Naive thymus-derived CD8-positive, alpha-beta T cell (primary cell): ENCODE measurements around the gene MAP3K9. TPM values are rescaled to one million over a fixed set of nuclear protein-coding genes. Genes with fewer than 3 reads are reported as not detected.
A peak's percentile ranks its signal among the peaks of the same experiment; 100 is the strongest.

Source experiments
- ATAC-seq, 2 donors: fragments of 150-1000 bp; cut with Tn5 transposase in 1 of 2; sonication (Bioruptor Pico), chemical (Tn5 transposase) in 1 of 2; 1 replicate in 1 of 2; 2 replicates in 1 of 2; pipeline ENCODE4 v1.10.0; 2021; ENCODE audit warnings: mild to moderate bottlenecking in 2 of 2, moderate library complexity in 2 of 2
- POLR2A ChIA-PET: fragments of 350-600 bp; sonication (Branson Sonifier 250); formaldehyde crosslinking; loops from one replicate; lab custom pipeline; 2021; ENCODE audit warnings: antibody characterized with exemption; lab: Charles Lee
- DNase-seq, 10 donors: peaks; one replicate each; pipeline versions ENCODE4 v3.0.0 to v3.0.0-alpha.2; 2020 to 2022
- H3K27ac Mint-ChIP-seq, 10 donors: one replicate each; pipeline ENCODE4 v1.8.0; 2020 to 2022; ENCODE audit warnings: mild to moderate bottlenecking in 10 of 10, mixed read lengths in 10 of 10, moderate library complexity in 4 of 10, inconsistent platforms in 1 of 10
- H3K27me3 Mint-ChIP-seq, 5 donors: one replicate each; pipeline ENCODE4 v1.8.0; 2021 to 2022; ENCODE audit warnings: mixed read lengths in 5 of 5
- H3K36me3 Mint-ChIP-seq, 3 donors: one replicate each; pipeline ENCODE4 v1.8.0; 2020 to 2022; ENCODE audit warnings: mixed read lengths in 3 of 3, mild to moderate bottlenecking in 2 of 3, inconsistent platforms in 1 of 3
- H3K4me1 Mint-ChIP-seq, 4 donors: one replicate each; pipeline ENCODE4 v1.8.0; 2021 to 2022; ENCODE audit warnings: mixed read lengths in 4 of 4
- H3K4me3 Mint-ChIP-seq, 10 donors: one replicate each; pipeline ENCODE4 v1.8.0; 2020 to 2022; ENCODE audit warnings: mild to moderate bottlenecking in 10 of 10, mixed read lengths in 10 of 10, moderate library complexity in 6 of 10, inconsistent platforms in 1 of 10
- H3K9me3 Mint-ChIP-seq, 9 donors: one replicate each; pipeline ENCODE4 v1.8.0; 2020 to 2022; ENCODE audit warnings: mixed read lengths in 9 of 9, mild to moderate bottlenecking in 3 of 9, inconsistent platforms in 1 of 9, moderate library complexity in 1 of 9
- polyA plus RNA-seq, 3 donors: library from polyadenylated mRNA; unstranded; fragments of 300-500 nt; fragmentation: Illumina TruSeq; gene quantifications; one replicate each; pipeline ENCODE4 v1.2.3, GENCODE V29; 2021
- total RNA-seq, 8 experiments: library from RNA in 2 of 8; stranded (reverse) in 2 of 8; gene quantifications; one replicate each; pipeline ENCODE4 v1.2.3 and lab custom pipeline; 2021 to 2026

Gene MAP3K9
- total and polyA plus RNA-seq, 5 experiments from 2014 or later, result 0.52 to 7.8 (median 3.6) TPM

DNA sequence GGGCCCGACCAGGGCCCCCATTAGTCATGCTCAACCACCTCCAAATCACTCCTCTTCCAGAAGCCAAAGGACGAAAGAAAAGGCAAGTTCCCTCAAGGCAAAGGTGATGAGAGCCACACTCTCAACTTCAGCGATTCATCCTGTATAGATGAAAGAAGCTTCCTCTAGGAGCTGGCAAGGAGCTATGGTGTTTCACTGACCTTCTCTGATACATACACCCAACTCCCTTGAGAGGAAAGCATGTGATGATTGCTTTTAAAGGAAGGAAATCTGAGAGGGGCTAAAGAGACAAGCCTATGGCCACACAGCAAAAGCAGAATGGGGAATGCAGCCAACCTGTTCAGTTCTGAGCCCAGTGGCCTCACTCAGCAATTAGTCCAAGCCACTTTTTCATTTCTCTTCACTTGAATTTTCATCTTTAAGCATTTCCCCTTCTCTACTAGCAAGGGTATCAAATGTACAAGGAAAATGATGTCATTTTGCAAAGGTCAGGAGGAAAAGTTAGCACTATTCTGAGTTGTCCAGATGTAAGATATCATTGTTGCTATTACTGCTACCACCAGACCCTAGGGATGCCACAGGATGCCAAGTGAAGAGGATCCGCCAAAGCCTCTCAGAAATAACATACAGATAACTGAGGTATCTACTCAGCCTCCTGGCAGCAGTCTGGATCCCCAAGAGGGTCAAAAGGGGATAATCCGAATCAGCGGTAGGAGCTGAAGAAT, 82.5 kb downstream of the MAP3K9 start:
- no peak for ATAC-seq
- no peak overlapping the region for H3K4me3 Mint-ChIP-seq
- no peaks in the 10 kb centered on the region for H3K27me3 Mint-ChIP-seq
- H3K36me3 Mint-ChIP-seq, result peaks cover 0 to 20% (median 13%) of the 10 kb centered on the region in 3 donors
- POLR2A ChIA-PET, result no interaction called here
- H3K4me1 Mint-ChIP-seq, result peaks cover 0 to 2% (median 0%) of the 10 kb centered on the region in 4 donors
- DNase-seq, result no peak
- no peak overlapping the region for H3K27ac Mint-ChIP-seq
- no peaks in the 10 kb centered on the region for H3K9me3 Mint-ChIP-seq

DNA sequence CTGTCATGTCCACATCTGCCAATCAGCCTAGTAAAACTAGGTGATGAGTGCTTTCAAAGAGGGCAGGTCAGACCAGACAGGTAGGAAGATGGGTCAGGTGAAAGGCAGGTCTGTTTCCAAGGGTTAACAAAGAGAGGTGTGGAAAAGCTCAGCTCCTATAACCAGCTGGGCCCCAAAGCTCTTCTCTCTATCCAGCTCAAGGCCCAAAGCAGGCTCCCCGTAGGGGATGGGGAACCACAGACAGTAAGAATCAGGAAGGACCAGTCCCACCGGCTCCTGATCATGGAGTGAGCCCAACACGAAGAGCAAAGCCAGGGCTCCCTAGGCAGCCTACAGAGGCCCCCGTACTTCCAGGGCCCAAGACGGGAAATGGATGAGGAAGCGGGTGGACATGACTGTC, 84.4 kb downstream of the MAP3K9 start:
- Mint-ChIP-seq H3K4me3 (no peak overlapping the region), H3K4me1 (peaks cover 0 to 2% (median 0%) of the 10 kb centered on the region in 4 donors), H3K27ac (peak overlapping the region in 1 of 10 donors; percentile 22), H3K9me3 (no peaks in the 10 kb centered on the region), H3K36me3 (peaks cover 0 to 8% (median 7%) of the 10 kb centered on the region in 3 donors), H3K27me3 (no peaks in the 10 kb centered on the region)
- POLR2A ChIA-PET, result no interaction called here
- DNase-seq, result no peak
- ATAC-seq, result no peak

- H3K27ac Mint-ChIP-seq, result peak overlapping the region in 1 of 10 donors; percentile 22
- DNase-seq (no peak), ATAC-seq (no peak)
- H3K27me3 Mint-ChIP-seq, result no peaks in the 10 kb centered on the region
- POLR2A ChIA-PET, result no interaction called here
- H3K4me1 Mint-ChIP-seq, result peaks cover 0 to 2% (median 0%) of the 10 kb centered on the region in 4 donors
- H3K36me3 Mint-ChIP-seq, result peaks cover 0 to 2% (median 2%) of the 10 kb centered on the region in 3 donors
- no peaks in the 10 kb centered on the region for H3K9me3 Mint-ChIP-seq
- no peak overlapping the region for H3K4me3 Mint-ChIP-seq
Measured at GRCh38 chr14:70724110-70724509, 85.2 kb downstream of the MAP3K9 start.

- Mint-ChIP-seq H3K36me3 (peaks cover 0 to 2% (median 2%) of the 10 kb centered on the region in 3 donors), H3K27me3 (no peaks in the 10 kb centered on the region), H3K27ac (peak overlapping the region in 2 of 10 donors; percentile 22 to 33), H3K4me1 (peaks cover 0 to 2% (median 0%) of the 10 kb centered on the region in 4 donors), H3K4me3 (no peak overlapping the region), H3K9me3 (no peaks in the 10 kb centered on the region)
- DNase-seq, result no peak
- ATAC-seq, result no peak
- POLR2A ChIA-PET, result no interaction called here
Measured at GRCh38 chr14:70723276-70723675, 86.0 kb downstream of the MAP3K9 start.

GRCh38 chr14:70722418-70722817, 86.9 kb downstream of the MAP3K9 start:
- peak overlapping the region in 1 of 10 donors; percentile 56 for H3K27ac Mint-ChIP-seq
- POLR2A ChIA-PET, result no interaction called here
- no peaks in the 10 kb centered on the region for H3K36me3 Mint-ChIP-seq
- H3K4me3 Mint-ChIP-seq, result no peak overlapping the region
- H3K9me3 Mint-ChIP-seq, result no peaks in the 10 kb centered on the region
- H3K27me3 Mint-ChIP-seq, result no peaks in the 10 kb centered on the region
- no peak for DNase-seq
- ATAC-seq, result no peak
- peaks cover 0 to 2% (median 0%) of the 10 kb centered on the region in 4 donors for H3K4me1 Mint-ChIP-seq

DNA sequence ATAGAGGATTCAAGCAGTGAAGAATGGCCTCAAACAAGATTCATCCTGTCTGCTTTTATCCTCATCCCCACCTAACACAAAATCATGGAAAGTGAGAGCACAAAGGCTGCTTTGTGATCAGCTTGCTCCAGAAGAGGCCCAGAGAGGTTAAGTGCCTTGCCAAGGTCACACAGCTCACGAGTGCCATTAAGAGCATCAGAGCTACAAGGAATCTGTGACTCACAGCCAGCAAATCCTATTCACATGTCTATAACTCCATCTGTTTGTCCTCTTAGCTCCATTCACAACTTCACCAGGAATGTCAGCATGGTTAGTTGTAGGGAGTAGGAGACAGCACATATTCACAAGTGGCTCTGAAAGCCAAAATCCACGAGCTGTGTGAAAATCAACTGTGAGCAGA, 87.8 kb downstream of the MAP3K9 start:
- Mint-ChIP-seq H3K27me3 (peaks cover 0 to 2% (median 0%) of the 10 kb centered on the region in 5 donors), H3K9me3 (no peaks in the 10 kb centered on the region), H3K27ac (peak overlapping the region in 1 of 10 donors; percentile 29), H3K36me3 (no peaks in the 10 kb centered on the region), H3K4me1 (peaks cover 0 to 2% (median 0%) of the 10 kb centered on the region in 4 donors), H3K4me3 (no peak overlapping the region)
- no peak for ATAC-seq
- POLR2A ChIA-PET, result no interaction called here
- DNase-seq, result no peak

- H3K4me3 Mint-ChIP-seq, result no peak overlapping the region
- peaks cover 4 to 7% (median 6%) of the 10 kb centered on the region in 4 donors for H3K4me1 Mint-ChIP-seq
- H3K27ac Mint-ChIP-seq, result no peak overlapping the region
- no peaks in the 10 kb centered on the region for H3K9me3 Mint-ChIP-seq
- ATAC-seq, result no peak
- no peak for DNase-seq
- no peaks in the 10 kb centered on the region for H3K36me3 Mint-ChIP-seq
- POLR2A ChIA-PET, result no interaction called here
- H3K27me3 Mint-ChIP-seq, result peaks cover 0 to 7% (median 0%) of the 10 kb centered on the region in 5 donors
Measured at GRCh38 chr14:70718383-70719118, 90.8 kb downstream of the MAP3K9 start.

DNA sequence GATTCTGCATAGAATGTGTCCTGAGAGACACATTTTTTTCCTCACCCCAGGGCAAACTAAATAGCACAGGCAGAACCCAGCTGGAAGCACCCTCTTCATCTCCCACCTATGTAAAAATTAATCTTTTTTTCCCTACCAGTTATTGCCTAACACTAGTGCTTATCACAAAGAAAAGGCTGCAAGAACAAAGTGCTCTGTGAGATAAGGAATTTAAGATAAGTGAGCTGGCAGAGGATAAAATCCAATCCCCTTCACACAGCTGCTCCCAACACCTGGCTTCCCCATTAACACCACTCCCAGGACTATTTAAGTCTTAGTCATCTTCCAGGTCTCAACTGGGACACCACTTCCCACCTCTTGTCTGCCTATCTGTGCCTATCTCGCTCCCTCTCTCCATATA, 92.4 kb downstream of the MAP3K9 start:
- ATAC-seq (no peak), DNase-seq (no peak)
- no peaks in the 10 kb centered on the region for H3K36me3 Mint-ChIP-seq
- H3K4me1 Mint-ChIP-seq, result peaks cover 4 to 7% (median 6%) of the 10 kb centered on the region in 4 donors
- peaks cover 0 to 7% (median 0%) of the 10 kb centered on the region in 5 donors for H3K27me3 Mint-ChIP-seq
- no peaks in the 10 kb centered on the region for H3K9me3 Mint-ChIP-seq
- H3K27ac Mint-ChIP-seq, result no peak overlapping the region
- POLR2A ChIA-PET, result no interaction called here
- no peak overlapping the region for H3K4me3 Mint-ChIP-seq

GRCh38 chr14:70716483-70716882, 92.8 kb downstream of the MAP3K9 start:
- DNase-seq, result no peak
- Mint-ChIP-seq H3K36me3 (no peaks in the 10 kb centered on the region), H3K9me3 (no peaks in the 10 kb centered on the region), H3K27ac (no peak overlapping the region), H3K4me3 (no peak overlapping the region), H3K27me3 (peaks cover 0 to 7% (median 0%) of the 10 kb centered on the region in 5 donors), H3K4me1 (peaks cover 4 to 8% (median 7%) of the 10 kb centered on the region in 4 donors)
- ATAC-seq, result no peak
- POLR2A ChIA-PET, result no interaction called here

DNA sequence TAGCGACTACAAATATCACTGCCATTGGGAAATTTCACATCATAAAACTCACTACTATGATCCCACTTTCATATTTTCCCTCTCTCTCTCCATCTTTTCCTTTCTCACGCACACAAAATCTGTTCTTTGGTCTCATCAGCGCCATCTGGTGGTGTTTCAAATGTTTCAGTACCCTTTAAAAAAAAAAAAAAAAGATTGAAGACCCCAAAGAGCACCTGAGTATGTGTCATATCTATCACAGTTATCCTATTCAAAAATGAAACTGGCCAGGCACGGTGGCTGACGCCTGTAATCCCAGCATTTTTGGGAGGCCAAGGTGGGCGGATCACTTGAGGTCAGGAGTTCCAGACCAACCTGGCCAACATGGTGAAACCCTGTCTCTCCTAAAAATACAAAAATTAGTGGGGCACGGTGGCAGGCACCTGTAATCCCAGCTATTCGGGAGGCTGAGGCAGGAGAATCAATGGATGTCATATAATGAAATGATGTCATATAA, 95.2 kb downstream of the MAP3K9 start:
- Mint-ChIP-seq H3K4me3 (peak overlapping the region in 3 of 10 donors; percentile 0 to 3 (median 2)), H3K27ac (peak overlapping the region in 1 of 10 donors; percentile 17), H3K4me1 (peaks cover 4 to 14% (median 7%) of the 10 kb centered on the region in 4 donors), H3K9me3 (no peaks in the 10 kb centered on the region), H3K27me3 (peaks cover 0 to 7% (median 0%) of the 10 kb centered on the region in 5 donors), H3K36me3 (no peaks in the 10 kb centered on the region)
- peak; percentile 15 to 77 (median 56) for DNase-seq
- POLR2A ChIA-PET, result interaction anchor here (0.7 to 1.8 kb wide), 4 partner anchors 54 to 73 kb away, joined by 4 to 9 read pairs (median 4); no protein-coding TSS in a partner anchor
- ATAC-seq, result peak; percentile 33 to 39

DNA sequence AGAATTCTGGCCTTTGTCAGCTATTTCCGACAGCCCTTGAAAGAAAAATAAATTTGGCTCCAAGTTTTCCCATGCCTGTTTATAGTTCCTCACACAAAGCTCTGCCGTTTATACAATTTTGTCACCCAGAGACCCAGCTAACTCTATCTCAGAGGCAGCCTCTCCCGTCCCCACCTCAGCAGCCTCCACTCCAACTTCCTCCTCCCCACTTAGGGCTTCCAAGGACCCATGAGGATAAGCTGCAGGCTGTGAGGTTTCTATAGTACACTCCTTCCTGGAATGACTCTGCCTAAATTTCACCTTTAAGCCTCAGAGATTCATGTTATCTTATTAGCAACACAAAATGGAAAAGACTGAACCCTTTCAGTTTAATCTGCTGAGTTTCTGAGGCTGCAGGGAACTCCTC, 95.8 kb downstream of the MAP3K9 start:
- no peak overlapping the region for H3K4me3 Mint-ChIP-seq
- H3K27me3 Mint-ChIP-seq, result peaks cover 0 to 7% (median 0%) of the 10 kb centered on the region in 5 donors
- no peaks in the 10 kb centered on the region for H3K9me3 Mint-ChIP-seq
- no peak for ATAC-seq
- DNase-seq, result peak in 1 of 10 donors; percentile 2
- H3K27ac Mint-ChIP-seq, result peak overlapping the region in 1 of 10 donors; percentile 17
- H3K36me3 Mint-ChIP-seq, result no peaks in the 10 kb centered on the region
- POLR2A ChIA-PET, result interaction anchor here (0.7 to 1.8 kb wide), 4 partner anchors 53 to 72 kb away, joined by 4 to 9 read pairs (median 4); no protein-coding TSS in a partner anchor
- H3K4me1 Mint-ChIP-seq, result peaks cover 4 to 14% (median 7%) of the 10 kb centered on the region in 4 donors

GRCh38 chr14:70713096-70713495, 96.2 kb downstream of the MAP3K9 start:
- no peaks in the 10 kb centered on the region for H3K9me3 Mint-ChIP-seq
- no peaks in the 10 kb centered on the region for H3K36me3 Mint-ChIP-seq
- peaks cover 0 to 7% (median 0%) of the 10 kb centered on the region in 5 donors for H3K27me3 Mint-ChIP-seq
- peaks cover 4 to 14% (median 7%) of the 10 kb centered on the region in 4 donors for H3K4me1 Mint-ChIP-seq
- DNase-seq, result no peak
- ATAC-seq, result no peak
- H3K27ac Mint-ChIP-seq, result peak overlapping the region in 1 of 10 donors; percentile 33
- POLR2A ChIA-PET, result interaction anchor here (0.7 to 1.8 kb wide), 4 partner anchors 53 to 72 kb away, joined by 4 to 9 read pairs (median 4); no protein-coding TSS in a partner anchor
- no peak overlapping the region for H3K4me3 Mint-ChIP-seq
